Subcutaneous adipose tissue (tissue), 4 donors: ENCODE results near the gene PMM2. TPM values are rescaled to one million over a fixed set of nuclear protein-coding genes. Genes with fewer than 3 reads are reported as not detected.

Experiments used
- total RNA-seq, 4 donors: library from RNA; depleted of rRNA; stranded (reverse); fragments of >200 nt; gene quantifications; one replicate each; pipeline ENCODE4 v1.1.0, GENCODE V29; 2016
- TF ChIP-seq, protein P1 (sequence below): fragments of 450-650 bp; IDR thresholded peaks from one replicate; pipeline ENCODE4 v1.5.1; 2016; ENCODE audit warnings: low read depth, mild to moderate bottlenecking, control low read depth, antibody characterized with exemption, moderate library complexity

The PMM2 gene
- total RNA-seq, 4 donors from 2014 or later = 25.2 to 46.3 (median 42.4) TPM

DNA sequence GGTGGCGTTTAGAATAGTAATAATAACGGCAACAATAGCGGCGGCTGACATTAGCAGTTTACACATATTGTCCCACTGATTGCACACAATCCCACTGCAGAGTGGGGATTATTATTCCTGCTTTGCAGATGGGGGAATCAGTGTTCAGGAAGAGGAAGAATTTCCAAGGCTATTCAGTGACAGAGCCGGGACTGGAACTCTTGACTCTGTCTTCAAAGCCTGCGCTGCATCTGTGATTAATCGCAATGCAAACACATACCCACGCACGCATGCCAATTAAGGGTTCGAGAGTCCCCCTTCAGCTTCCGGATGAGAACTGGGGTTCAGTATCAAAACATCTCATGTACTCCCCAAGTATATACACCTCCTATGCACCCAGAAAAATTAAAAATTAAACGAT lies 29.4 kb upstream of the PMM2 start:
- TF ChIP-seq, protein P1, sequence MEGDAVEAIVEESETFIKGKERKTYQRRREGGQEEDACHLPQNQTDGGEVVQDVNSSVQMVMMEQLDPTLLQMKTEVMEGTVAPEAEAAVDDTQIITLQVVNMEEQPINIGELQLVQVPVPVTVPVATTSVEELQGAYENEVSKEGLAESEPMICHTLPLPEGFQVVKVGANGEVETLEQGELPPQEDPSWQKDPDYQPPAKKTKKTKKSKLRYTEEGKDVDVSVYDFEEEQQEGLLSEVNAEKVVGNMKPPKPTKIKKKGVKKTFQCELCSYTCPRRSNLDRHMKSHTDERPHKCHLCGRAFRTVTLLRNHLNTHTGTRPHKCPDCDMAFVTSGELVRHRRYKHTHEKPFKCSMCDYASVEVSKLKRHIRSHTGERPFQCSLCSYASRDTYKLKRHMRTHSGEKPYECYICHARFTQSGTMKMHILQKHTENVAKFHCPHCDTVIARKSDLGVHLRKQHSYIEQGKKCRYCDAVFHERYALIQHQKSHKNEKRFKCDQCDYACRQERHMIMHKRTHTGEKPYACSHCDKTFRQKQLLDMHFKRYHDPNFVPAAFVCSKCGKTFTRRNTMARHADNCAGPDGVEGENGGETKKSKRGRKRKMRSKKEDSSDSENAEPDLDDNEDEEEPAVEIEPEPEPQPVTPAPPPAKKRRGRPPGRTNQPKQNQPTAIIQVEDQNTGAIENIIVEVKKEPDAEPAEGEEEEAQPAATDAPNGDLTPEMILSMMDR = no peak

DNA sequence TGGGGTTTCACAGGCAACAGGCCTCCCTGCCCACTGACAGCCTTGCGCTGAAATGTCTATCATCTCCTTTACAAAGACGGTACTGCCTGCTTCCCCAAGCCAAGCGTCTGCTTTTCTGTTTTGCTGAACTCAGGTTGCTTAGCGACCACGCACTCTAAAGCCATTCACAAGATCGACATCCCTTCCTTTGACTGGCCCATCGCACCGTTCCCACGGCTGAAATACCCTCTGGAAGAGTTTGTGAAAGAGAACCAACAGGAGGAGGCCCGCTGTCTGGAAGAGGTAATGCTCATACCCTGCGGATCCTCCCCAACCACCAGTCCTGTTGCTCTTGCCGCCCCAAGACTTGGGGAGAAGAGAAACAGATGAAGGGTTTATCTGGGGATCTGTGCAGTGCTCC lies 28.9 kb upstream of the PMM2 start:
- TF ChIP-seq, protein P1 = no peak

DNA sequence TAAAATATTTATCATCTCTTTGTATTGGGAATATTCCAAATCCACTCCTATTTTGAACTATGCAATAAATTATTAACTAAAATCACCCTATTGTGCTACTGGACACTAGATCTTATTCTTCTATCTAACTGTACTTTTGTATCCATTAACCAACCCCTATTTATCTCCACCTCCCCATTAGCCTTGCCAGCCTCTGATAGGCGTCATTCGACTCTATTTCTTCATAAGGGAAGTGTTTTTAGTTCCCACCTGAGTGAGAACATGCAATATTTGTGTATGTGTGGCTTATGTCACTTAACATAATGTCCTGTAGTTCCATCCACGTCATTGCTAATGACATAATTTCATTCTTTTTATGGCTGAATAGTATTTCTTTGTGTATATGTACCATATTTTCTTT lies 24.1 kb upstream of the PMM2 start:
- TF ChIP-seq, protein P1 = no peak

DNA sequence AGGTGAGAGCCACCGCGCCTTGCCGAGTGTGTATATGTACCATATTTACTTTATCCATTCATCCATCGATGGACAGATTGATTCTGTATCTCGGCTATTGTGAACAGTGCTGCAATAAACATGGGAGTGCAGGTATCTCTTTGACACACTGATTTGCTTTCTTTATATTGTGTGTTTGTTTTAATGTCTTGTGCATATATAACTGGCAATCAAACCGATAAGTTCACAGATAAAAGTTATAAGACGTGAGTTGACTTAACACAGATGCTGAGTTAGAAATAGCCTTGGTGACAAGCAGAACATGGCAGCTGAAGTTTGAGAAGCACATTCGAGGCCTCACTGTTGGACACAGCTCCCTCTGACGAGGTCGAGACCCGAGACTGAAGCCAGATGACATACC lies 23.4 kb upstream of the PMM2 start:
- TF ChIP-seq, protein P1 = no peak

DNA sequence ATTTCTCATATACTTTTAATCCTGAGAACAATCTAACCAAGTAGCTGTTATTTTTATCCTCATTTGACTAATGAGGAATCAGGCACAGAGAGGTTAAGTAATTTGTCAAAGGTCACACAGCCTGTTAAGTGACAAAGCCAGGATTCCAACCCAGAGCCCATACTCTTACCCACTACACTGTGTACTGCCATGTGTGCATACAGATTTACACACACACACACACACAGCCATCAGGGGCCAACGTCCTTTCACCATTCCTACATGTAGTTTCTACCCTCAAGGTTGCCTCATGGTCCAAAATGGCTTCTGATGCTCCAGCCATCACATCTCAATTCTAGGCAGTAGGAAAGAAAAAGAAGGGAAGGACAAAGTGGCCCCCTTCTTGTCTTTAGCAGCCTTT lies 22.3 kb upstream of the PMM2 start:
- TF ChIP-seq, protein P1 = no peak

DNA sequence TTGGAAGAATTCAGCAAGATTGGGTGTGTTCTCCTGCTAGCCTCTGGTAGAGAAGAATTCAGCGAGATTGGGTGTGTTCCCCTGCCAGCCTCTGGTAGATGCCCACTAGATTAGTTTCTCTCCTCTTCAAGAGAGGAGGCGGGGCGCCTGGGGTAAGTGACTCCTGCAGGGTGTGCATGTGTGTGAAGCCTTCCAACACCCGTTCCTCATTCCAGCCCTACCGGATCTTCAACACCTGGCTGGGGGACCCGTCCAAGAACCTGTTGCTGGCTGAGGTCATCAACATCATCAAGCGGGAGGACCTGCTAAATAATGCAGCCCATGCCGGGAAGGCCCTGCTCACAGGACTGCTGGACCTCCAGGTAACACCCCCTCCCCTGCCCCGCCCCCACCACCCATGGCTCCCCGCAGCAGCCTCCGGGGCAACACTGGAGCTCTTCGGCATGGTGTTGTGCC lies 21.5 kb upstream of the PMM2 start:
- TF ChIP-seq, protein P1 = no peak

DNA sequence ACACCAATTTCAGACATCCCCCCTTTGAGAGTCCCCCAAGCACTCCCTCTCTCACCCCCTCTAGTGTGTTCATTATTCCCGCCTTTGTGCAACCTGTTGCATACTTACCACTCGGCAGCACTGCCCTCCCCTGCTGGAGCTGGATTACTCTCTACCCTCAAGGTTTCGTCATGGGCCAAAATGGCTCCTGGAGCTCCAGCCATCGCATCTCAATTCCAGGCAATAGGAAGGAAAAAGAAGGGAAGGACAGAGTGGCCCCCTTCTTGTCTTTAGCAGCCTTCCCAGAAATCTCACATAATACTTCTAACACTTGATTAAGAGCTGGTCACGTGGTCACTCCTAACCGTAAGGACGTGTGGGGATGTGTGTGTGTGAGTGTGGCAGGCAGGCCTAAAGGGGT lies 20.4 kb upstream of the PMM2 start:
- TF ChIP-seq, protein P1 = no peak
